SU-DHL-6 (cell line): Measurements from ENCODE around the gene PPIL4.

Experiments
- H2AFZ ChIP-seq: fragments of 200-600 bp; sonication (generic); 2 replicates; pipeline ENCODE4 v1.6.1; 2014; ENCODE audit warnings: low read depth, mild to moderate bottlenecking, moderate library complexity, mixed read lengths, antibody characterized with exemption, low read length; ENCODE audit not compliant: severe bottlenecking
- H3F3A ChIP-seq: fragments of 200-600 bp; shearing (Covaris generic); 2 replicates; pipeline ENCODE4 v1.6.0; 2016; ENCODE audit warnings: antibody characterized with exemption, mild to moderate bottlenecking; ENCODE audit not compliant: insufficient read depth
- H3K27ac ChIP-seq: fragments of 200-600 bp; sonication (generic); 2 replicates; pipeline ENCODE4 v1.5.1; 2016; ENCODE audit warnings: low read depth, mild to moderate bottlenecking, low read length, moderate library complexity, mixed read lengths
- H3K27me3 ChIP-seq: fragments of 200-600 bp; sonication (generic), shearing (Covaris generic); 2 replicates; pipeline ENCODE4 v1.6.0; 2014; ENCODE audit warnings: mild to moderate bottlenecking, low read length
- H3K36me3 ChIP-seq: fragments of 200-600 bp; sonication (generic); 2 replicates; pipeline ENCODE4 v1.6.1; 2014; ENCODE audit warnings: mild to moderate bottlenecking, low read length, mixed read lengths
- H3K4me2 ChIP-seq: fragments of 300-600, 200-600 bp; shearing (Covaris generic), sonication (generic); 2 replicates; pipeline ENCODE4 v1.6.0; 2014; ENCODE audit warnings: low read length, low read depth, mild to moderate bottlenecking; ENCODE audit not compliant: poor library complexity, severe bottlenecking
- H3K4me3 ChIP-seq: fragments of 200-600 bp; sonication (generic); 2 replicates; pipeline ENCODE4 v1.5.1; 2014; ENCODE audit warnings: antibody characterized with exemption, low read length, mild to moderate bottlenecking, mixed read lengths; ENCODE audit not compliant: insufficient read depth, poor library complexity, severe bottlenecking
- H3K79me2 ChIP-seq: fragments of 200-600 bp; sonication (generic); 2 replicates; pipeline ENCODE4 v1.6.1; 2014; ENCODE audit warnings: mild to moderate bottlenecking, low read length, moderate library complexity; ENCODE audit not compliant: insufficient read depth
- H3K9ac ChIP-seq: fragments of 200-600 bp; sonication (generic); 2 replicates; pipeline ENCODE4 v1.7.0; 2014; ENCODE audit warnings: mild to moderate bottlenecking, low read length
- H3K9me2 ChIP-seq: fragments of 200-600 bp; sonication (generic); replicated peaks from 2 replicates; pipeline ENCODE4 v1.6.1; 2014; ENCODE audit warnings: low read length; ENCODE audit not compliant: insufficient read depth
- H3K9me3 ChIP-seq: fragments of 200-600 bp; sonication (generic); 2 replicates; pipeline ENCODE4 v1.6.1; 2014; ENCODE audit warnings: low read length, mixed read lengths; ENCODE audit not compliant: insufficient read depth
- H4K20me1 ChIP-seq: fragments of 200-600 bp; sonication (generic); 2 replicates; pipeline ENCODE4 v1.6.1; 2014; ENCODE audit warnings: low read depth, mild to moderate bottlenecking, antibody characterized with exemption, low read length, moderate library complexity, mixed read lengths
- EZH2phosphoT487 ChIP-seq: fragments of 200-600 bp; sonication (generic), shearing (Covaris generic); conservative IDR thresholded peaks from 2 replicates; pipeline ENCODE4 v1.6.1; 2018; ENCODE audit warnings: mild to moderate bottlenecking, antibody characterized with exemption, low read length, moderate library complexity, mixed read lengths
- TF ChIP-seq, protein P1 (sequence below): fragments of 200-600 bp; sonication (generic); IDR thresholded peaks from one replicate; pipeline ENCODE4 v1.5.1; 2017; ENCODE audit warnings: antibody characterized with exemption, mild to moderate bottlenecking, low read length, moderate library complexity; ENCODE audit not compliant: insufficient read depth, poor library complexity, severe bottlenecking

Gene PPIL4

DNA sequence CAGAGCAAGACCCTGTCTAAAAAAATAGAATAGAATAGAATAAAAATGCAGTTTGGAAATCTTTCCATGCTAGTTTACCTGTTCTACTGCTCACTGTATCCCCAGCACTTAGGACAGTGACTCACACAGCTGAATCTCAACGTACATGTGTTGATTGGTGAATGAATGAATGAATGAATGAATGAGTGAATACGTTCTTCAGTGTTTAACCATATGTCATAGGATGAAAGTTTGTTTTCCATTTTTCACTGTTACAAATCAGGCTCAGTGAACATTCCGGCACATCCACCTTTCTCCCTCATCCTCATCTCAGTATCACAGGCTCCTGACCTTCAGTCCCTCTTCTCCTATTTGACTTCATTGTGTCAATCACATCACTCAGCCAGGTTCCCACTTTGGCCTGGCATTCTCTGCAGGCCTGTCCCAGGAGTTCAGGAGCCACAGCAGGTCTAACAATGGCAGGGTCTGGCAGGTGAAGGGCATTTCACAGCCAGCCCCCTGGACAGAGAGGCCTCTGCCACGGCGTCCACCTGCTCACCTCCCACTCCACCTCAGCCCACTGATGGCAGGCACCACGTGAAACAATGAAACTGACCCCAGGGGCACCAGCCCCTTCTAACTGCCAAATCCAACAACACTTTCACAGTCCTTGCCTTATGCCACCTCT is 68.9 kb downstream of the PPIL4 start:
- Histone ChIP-seq H3K9me2 (no peaks in the 10 kb centered on the region), H3K27me3 (no peaks in the 10 kb centered on the region), H3K27ac (peak overlapping the region; percentile 98), H3K9me3 (no peaks in the 10 kb centered on the region), H3K79me2 (peaks cover 91% of the 10 kb centered on the region), H2AFZ (no peak overlapping the region), H3K4me3 (no peak overlapping the region), H3K4me2 (peak overlapping the region; percentile 99), H3F3A (peaks cover 56% of the 10 kb centered on the region), H4K20me1 (no peaks in the 10 kb centered on the region), H3K9ac (peak overlapping the region; percentile 29), H3K36me3 (no peaks in the 10 kb centered on the region)
- TF ChIP-seq EZH2phosphoT487: no peak
- TF ChIP-seq, protein P1, sequence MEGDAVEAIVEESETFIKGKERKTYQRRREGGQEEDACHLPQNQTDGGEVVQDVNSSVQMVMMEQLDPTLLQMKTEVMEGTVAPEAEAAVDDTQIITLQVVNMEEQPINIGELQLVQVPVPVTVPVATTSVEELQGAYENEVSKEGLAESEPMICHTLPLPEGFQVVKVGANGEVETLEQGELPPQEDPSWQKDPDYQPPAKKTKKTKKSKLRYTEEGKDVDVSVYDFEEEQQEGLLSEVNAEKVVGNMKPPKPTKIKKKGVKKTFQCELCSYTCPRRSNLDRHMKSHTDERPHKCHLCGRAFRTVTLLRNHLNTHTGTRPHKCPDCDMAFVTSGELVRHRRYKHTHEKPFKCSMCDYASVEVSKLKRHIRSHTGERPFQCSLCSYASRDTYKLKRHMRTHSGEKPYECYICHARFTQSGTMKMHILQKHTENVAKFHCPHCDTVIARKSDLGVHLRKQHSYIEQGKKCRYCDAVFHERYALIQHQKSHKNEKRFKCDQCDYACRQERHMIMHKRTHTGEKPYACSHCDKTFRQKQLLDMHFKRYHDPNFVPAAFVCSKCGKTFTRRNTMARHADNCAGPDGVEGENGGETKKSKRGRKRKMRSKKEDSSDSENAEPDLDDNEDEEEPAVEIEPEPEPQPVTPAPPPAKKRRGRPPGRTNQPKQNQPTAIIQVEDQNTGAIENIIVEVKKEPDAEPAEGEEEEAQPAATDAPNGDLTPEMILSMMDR: no peak

DNA sequence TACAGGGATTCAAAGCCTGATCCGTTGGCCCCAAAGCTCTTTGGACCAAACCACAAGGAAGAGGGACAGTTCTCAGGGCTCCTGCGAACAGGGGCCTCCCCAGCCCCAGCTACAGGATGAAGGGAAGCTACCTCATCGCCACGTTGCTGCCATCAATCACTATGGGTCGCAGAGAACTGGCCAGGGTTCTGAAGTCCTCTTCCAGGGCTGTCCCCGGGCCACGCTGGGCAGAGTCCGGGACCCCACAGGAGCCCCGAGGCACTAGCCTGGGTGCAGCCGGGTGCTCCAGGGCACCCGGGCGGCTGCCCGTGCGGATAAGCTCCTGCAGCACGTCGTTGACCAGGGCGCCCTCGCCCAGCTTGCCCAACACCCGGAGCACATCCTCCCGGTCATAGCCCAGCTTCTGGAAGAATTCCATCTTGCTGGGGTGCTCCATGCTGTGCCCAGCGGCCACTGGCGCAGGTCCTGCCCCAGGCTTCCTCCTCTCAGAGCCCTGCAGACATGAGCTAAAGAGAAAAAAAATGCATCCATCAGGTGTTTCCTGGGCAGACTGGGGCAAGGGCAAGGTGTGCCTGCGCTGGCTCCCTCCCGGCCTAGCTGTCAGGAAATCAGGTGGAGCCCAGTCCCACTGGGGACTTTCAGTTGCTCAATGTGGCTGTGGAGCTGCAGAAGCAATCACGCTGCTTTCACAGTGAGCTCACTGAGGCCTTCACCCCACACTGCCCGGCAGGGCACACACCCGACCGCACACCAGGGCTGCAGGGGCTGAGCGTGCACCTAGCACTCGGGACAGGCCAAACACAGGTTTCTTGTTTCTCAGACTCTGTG is 71.5 kb downstream of the PPIL4 start:
- H3K4me2 ChIP-seq: peak overlapping the region; percentile 71

DNA sequence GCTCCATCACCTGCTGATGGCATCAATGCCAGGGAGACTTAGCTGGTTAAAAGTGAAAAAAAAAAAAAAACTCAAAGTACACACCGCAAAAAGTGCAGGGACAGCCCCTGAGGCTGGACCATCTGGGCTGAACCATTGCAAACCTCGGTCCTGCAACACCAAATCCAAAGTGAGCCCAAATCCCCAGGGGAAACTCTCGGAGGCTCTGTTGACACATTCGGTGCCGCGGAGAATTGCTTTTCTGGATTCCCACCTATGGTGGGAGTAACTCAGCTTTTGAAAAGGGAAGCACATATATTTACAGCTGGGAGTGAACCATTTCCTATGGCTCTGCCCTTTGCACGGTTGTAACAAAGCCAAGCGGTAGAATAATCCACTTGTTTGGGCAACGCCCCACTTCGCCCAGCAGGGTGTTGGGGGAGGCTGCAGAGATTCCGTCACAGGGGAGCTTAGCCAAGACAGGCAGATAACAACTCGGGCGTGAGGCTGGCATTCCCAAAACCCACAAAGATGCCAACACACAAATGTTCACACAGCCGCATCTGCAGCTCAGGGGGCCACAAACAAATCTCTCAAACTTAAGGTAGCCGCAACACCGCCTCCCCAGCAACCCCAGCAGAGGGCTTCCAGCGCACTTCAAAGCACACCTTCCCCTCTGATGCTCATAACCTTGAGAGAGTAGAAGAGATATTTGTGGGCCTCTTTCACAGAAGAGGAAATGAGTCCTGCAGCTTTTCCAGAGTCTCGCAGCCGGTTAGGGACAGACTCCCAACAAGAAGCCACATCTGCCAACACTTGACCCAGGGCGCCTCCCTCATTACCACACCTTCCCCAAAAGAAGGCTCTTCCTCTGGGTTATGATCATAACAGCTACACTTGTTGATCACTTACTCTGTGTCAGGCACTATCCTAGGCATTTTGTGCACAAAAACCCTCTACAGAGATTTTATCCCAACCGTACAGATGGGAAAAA is 72.5 kb downstream of the PPIL4 start:
- Histone ChIP-seq H3K4me3 (peak overlapping the region; percentile 33), H2AFZ (no peak overlapping the region), H3K79me2 (peaks cover 80% of the 10 kb centered on the region), H3F3A (peaks cover 74% of the 10 kb centered on the region), H3K9me3 (no peaks in the 10 kb centered on the region), H3K9me2 (no peaks in the 10 kb centered on the region), H3K27me3 (no peaks in the 10 kb centered on the region), H3K36me3 (peaks cover 5% of the 10 kb centered on the region; the same call in 1 of the 2 replicates), H3K4me2 (peak overlapping the region; percentile 71), H4K20me1 (no peaks in the 10 kb centered on the region), H3K27ac (peak overlapping the region; percentile 99), H3K9ac (peak overlapping the region; percentile 55)
- TF ChIP-seq, protein P1: no peak
- TF ChIP-seq EZH2phosphoT487: no peak

More for the DNA sequence above, 71.5 kb downstream of the PPIL4 start:
- Histone ChIP-seq H3K4me3 (peak overlapping the region; percentile 24), H3K27me3 (no peaks in the 10 kb centered on the region), H3K27ac (peak overlapping the region; percentile 99), H3K36me3 (peaks cover 5% of the 10 kb centered on the region; the same call in 1 of the 2 replicates), H3K79me2 (peaks cover 90% of the 10 kb centered on the region), H3K9me2 (no peaks in the 10 kb centered on the region), H4K20me1 (no peaks in the 10 kb centered on the region), H2AFZ (no peak overlapping the region), H3K9me3 (no peaks in the 10 kb centered on the region), H3F3A (peaks cover 70% of the 10 kb centered on the region), H3K9ac (peak overlapping the region; percentile 55)
- no peak for TF ChIP-seq EZH2phosphoT487
- TF ChIP-seq, protein P1: no peak
